Urinary bladder (tissue), 4 donors: ENCODE data around the gene MINAR1. TPM values are rescaled to one million over a fixed set of nuclear protein-coding genes. Genes with fewer than 3 reads are reported as not detected.

Experiments used
- DNase-seq: peaks from one replicate; pipeline ENCODE4 v3.0.0-alpha.2; 2015; ENCODE audit errors: extremely low spot score
- H3K27ac ChIP-seq: one replicate; pipeline ENCODE4 v1.5.1; 2013; ENCODE audit warnings: low read depth, mild to moderate bottlenecking, moderate library complexity
- H3K36me3 ChIP-seq: one replicate; pipeline ENCODE4 v1.6.1; 2013; ENCODE audit warnings: mild to moderate bottlenecking, moderate library complexity; ENCODE audit not compliant: insufficient read depth
- H3K4me1 ChIP-seq: one replicate; pipeline ENCODE4 v1.6.1; 2013; ENCODE audit warnings: mild to moderate bottlenecking, moderate library complexity; ENCODE audit not compliant: insufficient read depth
- H3K4me3 ChIP-seq: one replicate; pipeline ENCODE4 v1.5.1; 2013; ENCODE audit warnings: low read depth, low read length
- WGBS: extraction: QIAGEN DNeasy Blood & Tissue Kit; methylation state at CpG from one replicate; pipeline ENCODE4 v1.1.7; 2013; 5-methylcytosine and 5-hydroxymethylcytosine counted together
- polyA plus RNA-seq: library from polyadenylated mRNA; stranded (reverse); fragments of 200-250 nt; gene quantifications from one replicate; pipeline ENCODE4 v1.2.3, GENCODE V29; 2013
- total RNA-seq: library from RNA; depleted of rRNA; stranded (reverse); fragments of >200 nt; gene quantifications from one replicate; pipeline ENCODE4 v1.2.3, GENCODE V29; 2014
- donor health status: healthy with polysubstance abuse.
- donor health status: healthy.

MINAR1 gene
- total and polyA plus RNA-seq, 2 donors: 0.16 to 4.9 TPM

GRCh38 chr15:79437275-79438000 is 5.3 kb downstream of the MINAR1 start:
- no peak for DNase-seq

GRCh38 chr15:79439236-79439635 is 7.1 kb downstream of the MINAR1 start:
- Histone ChIP-seq H3K27ac (no peak overlapping the region), H3K4me1 (no peaks in the 10 kb centered on the region), H3K36me3 (no peaks in the 10 kb centered on the region), H3K4me3 (no peak overlapping the region)
- no peak for DNase-seq
- WGBS: 95% methylated on average over 5 of the region's 5 CpGs

More at GRCh38 chr15:79437275-79438000, 5.3 kb downstream of the MINAR1 start:
- no peaks in the 10 kb centered on the region for H3K4me1 ChIP-seq
- no peak overlapping the region for H3K27ac ChIP-seq
- 96% methylated on average over 2 of the region's 2 CpGs for WGBS
- no peaks in the 10 kb centered on the region for H3K36me3 ChIP-seq
- H3K4me3 ChIP-seq: no peak overlapping the region

- Histone ChIP-seq H3K4me3 (no peak overlapping the region), H3K36me3 (no peaks in the 10 kb centered on the region)
- WGBS: 72% methylated on average over 7 of the region's 7 CpGs
These were observed 8.3 kb downstream of the MINAR1 start for GRCh38 chr15:79440355-79440908.

GRCh38 chr15:79442911-79443310 is 10.8 kb downstream of the MINAR1 start:
- no peak for DNase-seq
- no peak overlapping the region for H3K4me3 ChIP-seq
- no peaks in the 10 kb centered on the region for H3K4me1 ChIP-seq
- WGBS: 61% methylated on average over 4 of the region's 4 CpGs
- no peak overlapping the region for H3K27ac ChIP-seq
- no peaks in the 10 kb centered on the region for H3K36me3 ChIP-seq

More at GRCh38 chr15:79440355-79440908, 8.3 kb downstream of the MINAR1 start:
- no peak for DNase-seq
- Histone ChIP-seq H3K27ac (no peak overlapping the region), H3K4me1 (no peaks in the 10 kb centered on the region)

- 90% methylated on average over 1 of the region's 1 CpG for WGBS
- DNase-seq: no peak
These were observed 14.9 kb downstream of the MINAR1 start for GRCh38 chr15:79447060-79447459.

GRCh38 chr15:79450648-79451047 is 18.5 kb downstream of the MINAR1 start:
- WGBS: 86% methylated on average over 3 of the region's 3 CpGs
- no peak overlapping the region for H3K27ac ChIP-seq
- no peaks in the 10 kb centered on the region for H3K4me1 ChIP-seq
- H3K4me3 ChIP-seq: no peak overlapping the region
- DNase-seq: no peak
- no peaks in the 10 kb centered on the region for H3K36me3 ChIP-seq

More at GRCh38 chr15:79447060-79447459, 14.9 kb downstream of the MINAR1 start:
- H3K36me3 ChIP-seq: no peaks in the 10 kb centered on the region
- H3K4me3 ChIP-seq: no peak overlapping the region
- H3K4me1 ChIP-seq: no peaks in the 10 kb centered on the region
- H3K27ac ChIP-seq: no peak overlapping the region

GRCh38 chr15:79451361-79451999 is 19.3 kb downstream of the MINAR1 start:
- Histone ChIP-seq H3K27ac (no peak overlapping the region), H3K36me3 (no peaks in the 10 kb centered on the region), H3K4me3 (no peak overlapping the region), H3K4me1 (no peaks in the 10 kb centered on the region)
- 34% methylated on average over 17 of the region's 17 CpGs for WGBS
- DNase-seq: no peak

GRCh38 chr15:79452244-79453051 is 20.3 kb downstream of the MINAR1 start:
- no peaks in the 10 kb centered on the region for H3K36me3 ChIP-seq
- WGBS: 88% methylated on average over 4 of the region's 4 CpGs
- H3K4me1 ChIP-seq: no peaks in the 10 kb centered on the region
- no peak for DNase-seq
- no peak overlapping the region for H3K4me3 ChIP-seq
- no peak overlapping the region for H3K27ac ChIP-seq

- 86% methylated on average over 3 of the region's 3 CpGs for WGBS
- Histone ChIP-seq H3K4me1 (no peaks in the 10 kb centered on the region), H3K36me3 (no peaks in the 10 kb centered on the region), H3K4me3 (no peak overlapping the region), H3K27ac (no peak overlapping the region)
- no peak for DNase-seq
These were observed 21.3 kb downstream of the MINAR1 start for GRCh38 chr15:79453446-79453845.

GRCh38 chr15:79454063-79454462 is 21.9 kb downstream of the MINAR1 start:
- Histone ChIP-seq H3K4me3 (no peak overlapping the region), H3K36me3 (no peaks in the 10 kb centered on the region), H3K27ac (no peak overlapping the region), H3K4me1 (no peaks in the 10 kb centered on the region)
- 69% methylated on average over 3 of the region's 3 CpGs for WGBS
- DNase-seq: no peak

- no peak for DNase-seq
- H3K36me3 ChIP-seq: no peaks in the 10 kb centered on the region
- H3K27ac ChIP-seq: no peak overlapping the region
- WGBS: 97% methylated on average over 4 of the region's 4 CpGs
- no peak overlapping the region for H3K4me3 ChIP-seq
- H3K4me1 ChIP-seq: no peaks in the 10 kb centered on the region
These were observed 23.2 kb downstream of the MINAR1 start for GRCh38 chr15:79455361-79455760.

GRCh38 chr15:79455943-79456342 is 23.8 kb downstream of the MINAR1 start:
- WGBS: 72% methylated on average over 6 of the region's 6 CpGs
- no peak for DNase-seq
- no peak overlapping the region for H3K4me3 ChIP-seq
- no peaks in the 10 kb centered on the region for H3K36me3 ChIP-seq
- H3K4me1 ChIP-seq: no peaks in the 10 kb centered on the region
- no peak overlapping the region for H3K27ac ChIP-seq

- WGBS: 89% methylated on average over 6 of the region's 6 CpGs
- H3K27ac ChIP-seq: no peak overlapping the region
- no peak for DNase-seq
- no peaks in the 10 kb centered on the region for H3K4me1 ChIP-seq
- no peaks in the 10 kb centered on the region for H3K36me3 ChIP-seq
- no peak overlapping the region for H3K4me3 ChIP-seq
These were observed 26.4 kb downstream of the MINAR1 start for GRCh38 chr15:79458491-79458890.
